Skeletal muscle tissue (tissue), 4 donors: ENCODE measurements around the gene NR4A1. TPM values are rescaled to one million over a fixed set of nuclear protein-coding genes. Genes with fewer than 3 reads are reported as not detected.

Experiments
- H3K27ac ChIP-seq: one replicate; pipeline ENCODE4 v1.7.0; 2013; ENCODE audit warnings: mild to moderate bottlenecking, low read depth, low read length, inconsistent platforms
- H3K27me3 ChIP-seq, 3 donors: one replicate each; pipeline ENCODE4 v1.7.0; 2013; ENCODE audit warnings: low read length in 3 of 3; ENCODE audit not compliant: control insufficient read depth in 3 of 3, insufficient read depth in 3 of 3
- H3K36me3 ChIP-seq, 3 donors: one replicate each; pipeline ENCODE4 v1.7.0; 2013; ENCODE audit warnings: low read length in 3 of 3; ENCODE audit not compliant: control insufficient read depth in 3 of 3, insufficient read depth in 3 of 3
- H3K4me1 ChIP-seq, 3 donors: one replicate each; pipeline ENCODE4 v1.7.0; 2013; ENCODE audit warnings: low read length in 3 of 3, mild to moderate bottlenecking in 3 of 3; ENCODE audit not compliant: control insufficient read depth in 3 of 3, insufficient read depth in 3 of 3
- H3K4me3 ChIP-seq, 3 donors: one replicate each; pipeline ENCODE4 v1.7.0; 2013; ENCODE audit warnings: low read length in 3 of 3
- H3K9ac ChIP-seq, 3 donors: one replicate each; pipeline ENCODE4 v1.7.0; 2013; ENCODE audit warnings: low read length in 3 of 3, mild to moderate bottlenecking in 3 of 3, moderate library complexity in 2 of 3, low read depth in 1 of 3
- H3K9me3 ChIP-seq, 3 donors: one replicate each; pipeline ENCODE4 v1.7.0; 2013; ENCODE audit warnings: low read length in 3 of 3; ENCODE audit not compliant: control insufficient read depth in 3 of 3
- total RNA-seq: library from RNA; depleted of rRNA; stranded (reverse); fragments of >200 nt; gene quantifications from one replicate; pipeline ENCODE4 v1.2.3, GENCODE V29; 2014
- donor health status: Osteomylitis.

The NR4A1 gene
- total RNA-seq, 1 donor from 2014 or later: 24.5 TPM

DNA sequence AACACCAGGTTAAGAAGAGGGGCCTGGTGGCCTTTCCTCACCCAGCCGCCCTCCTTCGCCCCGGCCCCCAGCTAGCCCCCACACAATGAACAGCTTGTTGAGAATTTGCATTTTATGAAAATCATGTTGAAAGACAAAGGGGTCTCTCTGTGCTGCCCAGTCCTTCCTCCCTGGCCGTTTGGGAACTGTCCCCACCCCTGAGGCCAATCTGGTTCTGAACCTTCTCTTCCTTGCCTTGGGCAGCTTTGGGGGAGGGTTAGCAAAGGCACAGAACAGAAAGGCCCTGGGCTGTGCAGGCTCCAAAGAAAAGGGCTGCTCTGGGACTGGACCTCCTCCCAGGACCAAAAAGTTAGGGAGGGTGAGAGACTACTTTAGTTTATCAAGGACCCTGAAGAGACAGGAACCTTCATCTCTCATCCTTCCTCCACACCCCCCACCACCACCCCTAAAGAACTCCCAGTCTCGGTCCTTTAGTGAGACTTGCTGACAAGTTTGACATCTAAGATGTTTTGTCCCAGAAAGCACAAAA lies 43.2 kb upstream of the NR4A1 start:
- peaks cover 0 to 12% (median 7%) of the 10 kb centered on the region in 3 donors for H3K36me3 ChIP-seq
- H3K4me1 ChIP-seq: peaks cover 27 to 47% (median 31%) of the 10 kb centered on the region in 3 donors
- H3K9ac ChIP-seq: peak overlapping the region; percentile 57 to 77 (median 70)
- H3K9me3 ChIP-seq: no peaks in the 10 kb centered on the region
- peak overlapping the region; percentile 76 for H3K27ac ChIP-seq
- H3K4me3 ChIP-seq: peak overlapping the region; percentile 67 to 77 (median 68)
- H3K27me3 ChIP-seq: peaks cover 8 to 26% (median 15%) of the 10 kb centered on the region in 3 donors

- Histone ChIP-seq H3K27ac (peak overlapping the region; percentile 76), H3K9me3 (no peaks in the 10 kb centered on the region), H3K4me3 (peak overlapping the region; percentile 36 to 77 (median 48)), H3K9ac (peak overlapping the region; percentile 27 to 62 (median 45)), H3K4me1 (peaks cover 27 to 47% (median 31%) of the 10 kb centered on the region in 3 donors), H3K36me3 (peaks cover 0 to 20% (median 10%) of the 10 kb centered on the region in 3 donors), H3K27me3 (peaks cover 8 to 26% (median 15%) of the 10 kb centered on the region in 3 donors)
Measured at GRCh38 chr12:52009081-52009751, 42.0 kb upstream of the NR4A1 start.

DNA sequence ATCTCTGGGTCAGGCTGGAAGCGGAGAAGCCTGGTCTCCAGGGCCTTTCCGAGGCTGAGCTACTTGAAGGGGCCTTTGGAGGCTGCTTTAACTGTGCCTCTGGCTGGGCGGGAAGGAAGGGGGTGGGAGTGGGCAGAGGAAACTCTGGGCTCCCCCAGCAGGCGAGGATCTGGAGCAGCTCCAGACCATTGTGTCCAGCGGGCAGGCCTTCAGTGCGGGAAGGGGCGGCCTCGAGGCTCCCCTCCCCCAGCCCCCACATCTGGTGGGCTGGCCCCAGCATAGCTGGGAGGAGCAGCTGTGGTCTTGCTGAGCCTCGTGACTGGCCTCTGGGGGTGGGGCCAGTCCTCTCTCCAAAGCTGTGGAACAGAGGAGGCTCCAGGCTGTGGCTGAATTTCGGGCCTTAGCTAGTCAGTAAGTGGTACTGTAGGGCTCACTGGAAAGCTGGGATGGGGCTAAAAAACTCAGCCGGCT lies 41.1 kb upstream of the NR4A1 start:
- H3K27ac ChIP-seq: peak overlapping the region; percentile 76
- peak overlapping the region in 2 of 3 donors; percentile 5 to 45 for H3K4me3 ChIP-seq
- H3K27me3 ChIP-seq: peaks cover 8 to 21% (median 13%) of the 10 kb centered on the region in 3 donors
- peaks cover 0 to 23% (median 10%) of the 10 kb centered on the region in 3 donors for H3K36me3 ChIP-seq
- peaks cover 27 to 44% (median 31%) of the 10 kb centered on the region in 3 donors for H3K4me1 ChIP-seq
- peak overlapping the region; percentile 43 to 62 (median 45) for H3K9ac ChIP-seq
- no peaks in the 10 kb centered on the region for H3K9me3 ChIP-seq

- Histone ChIP-seq H3K4me3 (peak overlapping the region in 2 of 3 donors; percentile 5 to 36), H3K9ac (peak overlapping the region in 2 of 3 donors; percentile 35 to 55), H3K27me3 (peaks cover 5 to 18% (median 5%) of the 10 kb centered on the region in 3 donors), H3K27ac (peak overlapping the region; percentile 76), H3K36me3 (peaks cover 0 to 23% (median 12%) of the 10 kb centered on the region in 3 donors), H3K4me1 (peaks cover 27 to 36% (median 29%) of the 10 kb centered on the region in 3 donors), H3K9me3 (no peaks in the 10 kb centered on the region)
Measured at GRCh38 chr12:52010692-52011601, 40.3 kb upstream of the NR4A1 start.

DNA sequence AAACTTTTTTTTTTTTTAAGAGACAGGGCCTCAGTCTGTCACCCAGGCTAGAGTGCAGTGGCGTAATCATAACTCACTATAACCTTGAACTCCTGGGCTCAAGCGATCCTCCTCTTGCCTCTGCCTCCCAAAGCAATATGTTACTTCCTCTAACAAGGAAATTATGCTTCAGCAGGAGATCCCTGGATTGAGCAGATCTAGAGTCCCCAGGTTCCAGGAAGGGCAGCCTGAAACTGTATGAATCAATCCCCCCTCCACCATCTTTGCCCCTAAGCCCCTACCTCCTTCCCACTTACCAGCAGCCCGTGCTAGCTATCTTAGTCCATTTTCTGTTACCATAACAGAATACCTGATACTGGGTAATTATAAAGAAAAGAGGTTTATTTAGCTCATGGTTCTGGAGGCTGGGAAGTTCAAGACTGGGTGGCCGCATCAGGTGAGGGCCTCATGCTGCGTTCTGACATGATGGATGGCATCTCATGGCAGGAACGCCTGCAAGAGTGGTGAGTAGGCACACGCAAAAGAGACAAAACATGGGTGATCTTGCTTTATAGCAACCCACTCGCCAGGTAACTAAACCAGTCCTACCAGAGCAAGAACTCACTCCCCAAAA lies 39.5 kb upstream of the NR4A1 start:
- H3K9ac ChIP-seq: no peak overlapping the region
- no peak overlapping the region for H3K27ac ChIP-seq
- H3K4me3 ChIP-seq: no peak overlapping the region
- H3K4me1 ChIP-seq: peaks cover 26 to 31% (median 27%) of the 10 kb centered on the region in 3 donors
- H3K9me3 ChIP-seq: no peaks in the 10 kb centered on the region
- H3K36me3 ChIP-seq: peaks cover 0 to 23% (median 12%) of the 10 kb centered on the region in 3 donors
- H3K27me3 ChIP-seq: peaks cover 0 to 11% (median 0%) of the 10 kb centered on the region in 3 donors

GRCh38 chr12:52013626-52014310 lies 37.5 kb upstream of the NR4A1 start:
- no peak overlapping the region for H3K9ac ChIP-seq
- H3K27me3 ChIP-seq: no peaks in the 10 kb centered on the region
- H3K4me3 ChIP-seq: no peak overlapping the region
- peaks cover 19 to 22% (median 19%) of the 10 kb centered on the region in 3 donors for H3K4me1 ChIP-seq
- H3K27ac ChIP-seq: no peak overlapping the region
- no peaks in the 10 kb centered on the region for H3K9me3 ChIP-seq
- peaks cover 0 to 23% (median 12%) of the 10 kb centered on the region in 3 donors for H3K36me3 ChIP-seq

DNA sequence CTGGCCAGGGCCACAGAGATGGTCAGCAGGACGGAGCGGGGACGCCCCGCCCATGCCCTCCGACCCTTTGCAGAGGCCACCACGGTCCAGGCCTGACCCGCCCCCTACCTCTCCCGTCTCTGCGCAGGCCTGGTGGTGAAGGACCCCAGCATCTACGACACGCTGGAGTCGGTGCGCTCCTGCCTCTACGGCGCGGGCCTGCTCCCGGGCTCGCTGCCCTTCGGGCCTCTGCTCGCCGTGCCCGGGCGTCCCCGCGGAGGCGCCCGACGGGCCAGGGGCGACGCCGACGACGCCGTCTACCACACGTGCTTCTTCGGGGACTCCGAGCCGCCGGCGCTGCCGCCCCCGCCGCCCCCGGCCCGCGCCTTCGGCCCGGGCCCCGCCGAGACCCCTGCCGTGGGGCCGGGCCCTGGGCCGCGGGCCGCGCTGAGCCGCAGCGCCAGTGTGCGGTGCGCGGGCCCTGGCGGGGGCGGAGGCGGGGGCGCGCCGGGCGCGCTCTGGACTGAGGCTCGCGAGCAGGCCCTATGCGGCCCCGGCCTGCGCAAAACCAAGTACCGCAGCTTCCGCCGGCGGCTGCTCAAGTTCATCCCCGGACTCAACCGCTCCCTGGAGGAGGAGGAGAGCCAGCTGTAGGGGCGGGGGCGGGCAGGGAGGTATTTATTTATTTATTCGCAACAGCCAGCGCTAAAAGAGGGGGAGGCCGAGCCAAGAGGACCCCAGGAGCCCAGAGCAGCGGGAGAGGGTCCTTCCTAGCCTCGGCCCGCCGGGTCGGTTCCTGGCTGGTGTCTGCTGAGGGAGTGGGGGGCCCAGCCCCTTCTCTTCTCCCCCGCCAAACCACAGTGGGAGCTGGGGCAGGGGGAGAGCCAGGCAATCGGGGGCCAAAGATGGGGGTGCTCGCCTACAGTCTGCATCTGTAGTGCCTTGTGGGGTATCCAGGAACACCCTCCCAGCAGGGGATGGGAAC lies 36.4 kb upstream of the NR4A1 start:
- Histone ChIP-seq H3K27ac (no peak overlapping the region), H3K9ac (no peak overlapping the region), H3K36me3 (peaks cover 0 to 20% (median 12%) of the 10 kb centered on the region in 3 donors), H3K9me3 (no peaks in the 10 kb centered on the region), H3K4me3 (no peak overlapping the region), H3K4me1 (peaks cover 10 to 12% (median 11%) of the 10 kb centered on the region in 3 donors), H3K27me3 (no peaks in the 10 kb centered on the region)

DNA sequence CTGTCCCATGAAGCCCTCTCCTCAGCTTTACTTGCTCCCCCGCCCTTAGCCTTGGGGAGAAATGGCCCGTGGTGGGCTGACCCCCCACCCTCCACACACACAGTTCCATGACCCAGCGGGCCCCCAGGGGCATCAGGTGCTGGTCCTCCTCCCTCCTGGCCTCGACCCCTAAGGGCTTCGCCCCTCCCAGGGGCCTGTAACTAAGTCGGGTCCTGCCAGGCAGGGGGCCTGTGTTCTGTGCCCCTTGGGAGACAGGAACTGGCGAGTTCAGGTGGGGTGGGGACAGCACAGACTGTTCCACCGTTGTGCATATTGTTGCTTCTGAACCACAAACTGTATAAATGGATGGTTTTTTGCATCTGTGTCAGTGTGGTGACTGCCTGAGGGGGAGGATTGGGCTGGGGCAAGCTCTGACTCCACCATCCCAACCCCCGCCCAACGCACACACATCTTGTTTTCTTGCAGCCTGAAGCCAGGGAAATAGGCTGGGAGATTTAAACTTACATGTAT lies 35.7 kb upstream of the NR4A1 start:
- Histone ChIP-seq H3K36me3 (peaks cover 0 to 20% (median 11%) of the 10 kb centered on the region in 3 donors), H3K4me1 (peaks cover 7 to 9% (median 8%) of the 10 kb centered on the region in 3 donors), H3K27ac (no peak overlapping the region), H3K4me3 (no peak overlapping the region), H3K9ac (no peak overlapping the region), H3K9me3 (no peaks in the 10 kb centered on the region), H3K27me3 (no peaks in the 10 kb centered on the region)
